HG03196 (cell line): ENCODE results near the gene VOPP1.

Experiments used
- ATAC-seq: cut with Tn5 transposase; IDR thresholded peaks from one replicate; pipeline ENCODE4 v1.9.1; 2021; ENCODE audit not compliant: unreplicated experiment

Gene VOPP1

GRCh38 chr7:55533050-55533728 lies 39.1 kb downstream of the VOPP1 start:
- ATAC-seq, result peak; percentile 50

DNA sequence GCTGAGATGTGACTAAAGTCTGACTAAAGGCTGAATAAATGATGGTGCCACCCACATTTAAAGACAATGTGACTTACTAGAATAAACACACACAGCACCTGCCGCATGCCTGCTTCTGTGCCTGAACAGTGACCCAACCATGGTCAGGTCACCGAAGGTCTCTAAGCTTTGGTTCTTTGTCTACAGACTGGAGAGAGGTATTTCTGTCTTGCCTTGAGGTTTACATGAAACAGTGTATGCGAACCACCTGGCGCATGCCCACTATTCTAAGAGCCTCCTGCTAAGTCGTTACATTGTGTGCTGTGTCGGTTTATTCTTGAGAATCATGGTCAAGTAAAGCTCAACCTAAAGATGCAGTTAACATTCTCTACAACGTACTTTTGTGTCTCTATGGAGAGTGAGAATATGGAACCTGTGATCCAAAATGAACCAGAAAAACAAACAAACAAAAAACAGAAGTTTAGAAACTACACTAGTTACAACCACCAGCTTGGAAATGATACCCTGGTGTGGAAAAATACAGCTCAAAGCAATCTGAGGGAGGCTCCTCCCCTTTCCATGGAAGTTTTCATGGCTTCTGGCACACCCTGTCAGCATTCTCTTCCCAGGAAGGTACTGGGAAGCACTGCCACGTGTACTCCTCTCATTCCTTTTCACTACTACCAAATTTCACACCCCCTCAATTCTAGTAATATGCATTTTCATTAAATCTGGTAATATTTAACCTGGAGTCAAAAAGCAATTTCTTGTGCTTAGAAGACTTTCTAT lies 40.0 kb downstream of the VOPP1 start:
- ATAC-seq, result no peak

- ATAC-seq, result no peak
These were observed 40.8 kb downstream of the VOPP1 start for GRCh38 chr7:55531536-55531935.

- no peak for ATAC-seq
These were observed 45.0 kb downstream of the VOPP1 start for GRCh38 chr7:55527307-55527706.

- ATAC-seq, result no peak
These were observed 45.5 kb downstream of the VOPP1 start for GRCh38 chr7:55526770-55527169.

- no peak for ATAC-seq
These were observed 46.0 kb downstream of the VOPP1 start for GRCh38 chr7:55526329-55526728.

DNA sequence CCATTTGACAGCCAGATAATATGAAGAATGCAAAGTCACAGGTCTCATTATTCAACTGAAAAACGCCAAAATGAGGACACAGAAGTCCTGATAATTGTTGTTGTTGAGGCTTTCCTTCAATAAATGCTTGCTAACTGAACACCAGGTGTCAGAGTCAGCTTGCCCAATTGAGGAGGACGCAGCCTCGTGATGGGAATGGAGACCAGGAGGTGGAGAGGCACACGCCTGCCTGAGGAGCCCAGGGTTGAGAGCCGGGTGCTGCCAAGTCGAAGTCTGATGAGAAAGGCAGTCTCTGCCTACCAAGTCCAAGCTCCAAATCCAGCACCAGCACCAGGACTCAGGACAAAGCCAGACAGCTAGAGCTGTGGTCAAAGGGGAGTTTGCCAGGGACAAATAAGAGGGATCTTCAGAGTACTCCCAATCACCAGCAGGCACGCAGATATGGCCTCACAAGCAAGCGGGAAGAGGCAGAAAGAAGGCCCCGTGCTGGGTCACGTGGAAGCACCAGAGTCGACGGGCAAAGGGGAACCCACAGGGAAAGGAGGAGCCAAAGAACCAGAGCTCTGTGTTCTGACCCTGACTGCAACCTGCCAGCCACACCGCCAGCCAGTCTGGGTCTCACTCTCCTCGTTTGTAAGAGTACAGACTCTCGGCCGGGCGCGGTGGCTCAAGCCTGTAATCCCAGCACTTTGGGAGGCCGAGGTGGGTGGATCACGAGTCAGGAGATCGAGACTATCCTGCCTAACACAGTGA lies 47.6 kb downstream of the VOPP1 start:
- no peak for ATAC-seq

DNA sequence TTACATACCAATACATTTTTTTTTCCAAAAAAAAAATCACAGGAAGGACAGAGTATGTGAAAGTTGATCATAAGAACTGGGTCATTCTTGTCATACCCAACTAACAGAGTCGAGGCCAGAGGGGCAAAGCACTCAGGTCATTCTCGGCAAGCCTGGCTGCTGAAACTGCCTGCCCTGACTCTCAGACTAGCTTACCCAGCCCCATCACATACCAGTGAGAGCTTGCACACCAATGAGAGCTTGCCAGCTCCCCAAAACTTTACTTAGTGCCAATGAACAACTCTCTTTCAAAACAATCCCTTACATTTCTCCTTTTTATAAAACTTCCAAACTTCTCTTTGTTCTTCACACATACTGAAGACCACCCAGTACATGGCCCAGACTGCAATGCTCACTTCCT lies 48.9 kb downstream of the VOPP1 start:
- no peak for ATAC-seq

DNA sequence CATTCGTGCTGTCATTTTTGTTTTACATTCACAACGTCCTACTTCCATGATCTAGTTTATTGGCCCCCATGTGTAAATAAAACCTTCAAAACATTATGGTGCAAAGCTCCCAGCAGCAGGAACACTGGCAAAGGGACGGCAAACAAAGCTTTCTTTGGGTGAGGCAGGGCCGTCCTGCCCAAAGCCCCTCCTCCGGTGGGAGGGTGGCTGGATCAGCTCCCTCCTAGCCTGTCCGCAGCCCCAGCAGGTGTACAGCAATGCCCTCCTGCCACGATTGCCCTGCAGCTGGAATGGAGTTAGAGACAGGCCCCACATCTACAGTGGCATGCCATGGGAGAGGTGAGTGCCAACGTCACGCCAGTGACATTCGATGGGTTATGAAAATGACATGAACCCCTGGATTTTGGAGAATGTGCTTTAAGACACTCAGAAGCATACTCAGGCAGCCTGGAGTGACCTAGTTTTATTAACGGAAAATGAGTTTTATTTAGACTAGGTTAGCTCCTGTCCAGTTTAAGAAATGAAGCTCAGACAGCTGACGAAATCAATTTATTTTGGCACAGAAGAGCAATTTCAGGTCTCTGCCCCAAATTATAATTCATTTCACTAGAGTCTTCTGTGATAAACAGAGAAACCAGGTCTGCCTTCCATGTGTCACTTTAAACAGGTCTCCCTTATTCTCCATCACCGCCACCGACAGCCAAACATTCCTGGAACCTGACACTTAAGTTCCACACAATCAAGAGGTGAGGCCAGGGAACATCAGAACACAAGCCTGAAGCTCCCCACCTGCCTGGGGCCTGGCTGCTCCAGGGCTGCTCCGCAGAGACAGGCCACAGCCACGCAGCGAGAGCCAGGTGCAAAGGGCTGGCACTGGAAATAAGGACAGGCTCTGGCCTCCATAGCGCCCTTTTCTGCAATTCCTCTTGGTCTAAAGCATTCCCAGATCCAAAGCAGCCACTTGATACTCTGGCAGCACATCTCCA lies 50.1 kb downstream of the VOPP1 start:
- ATAC-seq, result no peak

DNA sequence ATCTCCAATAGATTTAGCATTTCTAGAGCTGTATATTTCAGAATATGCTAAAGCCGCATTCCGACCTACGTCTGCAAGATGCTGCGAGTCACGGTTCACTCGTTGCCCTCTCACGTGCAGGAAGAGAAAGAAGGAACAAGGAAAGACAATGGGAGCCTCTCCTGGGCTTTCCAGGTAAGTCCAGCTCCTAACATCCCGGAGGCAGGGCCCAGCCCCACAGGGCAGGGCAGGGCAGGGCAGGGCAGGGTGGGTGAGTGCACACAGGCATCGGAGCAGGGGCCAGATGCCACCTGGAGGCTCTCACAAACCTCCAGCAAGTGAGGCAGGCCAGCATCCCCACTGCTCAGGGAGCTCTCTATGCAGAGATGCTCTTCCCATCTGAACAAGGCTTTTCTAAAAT lies 50.8 kb downstream of the VOPP1 start:
- ATAC-seq, result no peak

- no peak for ATAC-seq
These were observed 51.7 kb downstream of the VOPP1 start for GRCh38 chr7:55520426-55521140.

DNA sequence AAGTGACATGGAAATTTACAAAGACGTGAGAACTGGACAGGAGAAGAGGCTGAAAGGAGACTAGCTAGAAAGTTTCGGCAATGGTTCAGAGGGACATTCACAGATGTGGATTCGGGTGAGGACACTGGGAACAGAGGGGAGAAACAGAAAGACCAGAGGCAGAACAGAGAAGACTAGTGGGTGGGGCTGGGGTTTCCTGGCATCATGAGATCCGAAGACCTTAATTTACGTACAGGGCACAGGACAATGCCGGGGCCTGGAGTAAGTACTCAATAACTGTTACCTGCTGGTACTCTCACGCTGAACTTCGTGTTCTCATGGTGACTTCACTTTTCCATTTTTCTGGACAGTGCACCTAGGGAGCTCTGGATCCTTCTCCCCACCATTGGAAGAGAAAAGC lies 53.5 kb downstream of the VOPP1 start:
- ATAC-seq, result no peak

DNA sequence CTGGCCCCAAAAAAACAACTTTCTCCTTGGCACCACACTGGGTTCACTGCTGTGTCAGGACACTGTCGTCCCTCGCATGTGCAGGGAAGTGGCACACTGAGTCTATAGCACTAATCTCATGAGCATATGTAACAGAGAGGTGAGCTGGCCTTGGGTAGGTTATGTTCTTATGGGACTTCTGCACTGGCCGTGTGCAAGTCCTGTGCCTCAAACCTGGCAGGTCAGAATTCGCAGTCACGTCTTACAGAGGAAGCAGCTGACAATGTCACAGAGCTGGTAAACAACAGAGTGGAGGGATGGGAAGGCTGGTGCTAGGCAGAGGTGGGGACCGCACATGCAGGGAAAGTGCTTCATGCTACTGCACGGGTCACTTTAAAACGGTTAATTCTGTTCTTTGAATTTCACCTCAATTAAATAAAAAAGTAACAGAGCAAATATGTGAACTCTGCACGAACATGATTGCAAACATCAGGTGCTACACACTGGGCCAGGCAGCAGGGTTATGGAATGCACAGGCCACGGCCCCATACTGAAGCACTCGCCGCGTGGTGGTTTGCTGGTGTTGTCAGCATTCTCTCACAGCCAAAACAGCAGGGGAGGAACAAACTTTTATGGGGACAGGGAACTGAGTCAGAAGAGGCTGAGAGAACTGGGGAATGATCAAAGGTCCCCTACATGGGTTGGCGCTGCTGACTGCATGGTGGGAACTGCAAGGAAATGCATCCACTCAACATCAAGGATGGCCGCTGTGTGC lies 54.2 kb downstream of the VOPP1 start:
- no peak for ATAC-seq

DNA sequence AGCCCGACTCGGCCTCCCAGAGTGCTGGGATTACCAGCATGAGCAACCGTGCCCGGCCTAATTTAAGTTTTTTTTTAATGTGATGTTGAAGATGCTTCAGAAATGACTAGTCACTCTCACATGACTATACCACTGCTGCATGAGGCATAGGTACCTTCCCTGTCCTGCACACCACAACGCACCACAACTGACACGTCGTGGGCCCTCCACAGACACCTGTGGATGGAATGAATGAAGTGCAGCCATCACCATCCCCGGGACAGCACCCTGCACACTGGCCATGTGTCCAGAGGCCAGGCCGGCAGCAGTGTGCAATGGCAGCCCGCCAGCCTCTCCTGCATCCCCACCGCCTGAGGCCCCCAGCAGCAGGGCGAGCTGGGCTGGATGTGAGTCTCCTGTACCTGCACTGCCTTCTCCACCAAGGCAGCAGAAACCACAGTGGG lies 55.1 kb downstream of the VOPP1 start:
- peak; percentile 72 for ATAC-seq

DNA sequence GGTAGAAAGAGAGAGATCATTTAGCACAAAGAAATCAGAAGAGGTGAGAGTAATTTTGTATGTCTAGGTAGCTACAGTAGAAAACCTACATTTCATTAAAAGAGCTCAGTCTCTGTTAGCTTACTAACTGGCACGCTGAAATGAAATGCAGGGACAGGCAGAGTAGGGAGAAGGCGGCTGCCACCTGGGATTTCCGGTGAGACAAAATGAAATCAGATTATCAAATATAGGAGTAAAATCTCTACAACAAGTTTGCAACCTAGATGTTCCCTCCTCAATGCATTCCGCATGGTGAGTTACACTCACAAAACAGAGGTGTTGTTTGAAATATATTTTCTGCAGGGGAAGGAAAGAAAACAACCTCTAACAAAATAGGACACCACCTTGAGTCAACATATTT lies 55.9 kb downstream of the VOPP1 start:
- no peak for ATAC-seq

- peak; percentile 37 for ATAC-seq
These were observed 56.6 kb downstream of the VOPP1 start for GRCh38 chr7:55515569-55516279.

DNA sequence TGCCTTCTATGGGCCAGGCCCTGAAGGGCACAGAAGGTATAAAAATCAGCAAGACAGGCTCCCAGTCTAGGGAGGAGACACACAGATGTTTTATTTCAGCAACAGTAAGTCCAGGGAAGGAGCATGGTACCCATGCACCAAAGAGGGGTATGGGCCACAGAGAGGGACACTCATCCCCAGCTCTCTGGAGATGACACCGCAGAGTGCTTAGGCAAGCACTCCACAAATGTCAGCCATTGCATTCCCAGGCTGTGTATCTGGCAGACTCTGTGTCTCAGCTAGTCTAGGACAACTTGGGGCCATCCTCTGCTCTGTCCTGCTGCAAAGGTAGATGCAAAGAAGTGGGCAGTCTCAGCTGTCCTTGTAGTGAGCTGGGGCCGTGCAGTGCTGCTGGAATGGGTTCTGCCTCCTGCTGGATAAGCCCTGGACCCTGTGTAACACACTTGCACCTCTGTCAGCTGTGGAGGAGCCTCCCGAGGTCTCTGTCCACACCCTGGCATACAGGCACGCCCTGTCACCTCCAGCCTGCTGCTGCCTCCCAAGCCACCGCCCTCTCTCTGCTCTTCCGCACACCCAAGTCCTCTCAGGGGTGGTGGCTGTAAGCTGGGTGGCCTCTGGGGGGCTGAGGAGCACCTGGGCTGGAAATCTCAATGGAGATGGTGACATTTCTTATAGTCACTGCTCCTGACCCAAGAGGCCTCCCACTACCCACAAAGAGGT lies 57.6 kb downstream of the VOPP1 start:
- ATAC-seq, result no peak

GRCh38 chr7:55513868-55514267 lies 58.4 kb downstream of the VOPP1 start:
- ATAC-seq, result no peak
